HG03378 (cell line): ENCODE data around the gene MACROD2.

Experiments
- ATAC-seq: cut with Tn5 transposase; IDR thresholded peaks from one replicate; pipeline ENCODE4 v1.9.1; 2021; ENCODE audit warnings: mild to moderate bottlenecking, moderate library complexity; ENCODE audit not compliant: unreplicated experiment

Gene MACROD2

GRCh38 chr20:15618110-15618509 lies 1622.8 kb downstream of the MACROD2 start:
- no peak for ATAC-seq

- ATAC-seq, result no peak
These were observed 1623.6 kb downstream of the MACROD2 start for GRCh38 chr20:15618912-15619311.

DNA sequence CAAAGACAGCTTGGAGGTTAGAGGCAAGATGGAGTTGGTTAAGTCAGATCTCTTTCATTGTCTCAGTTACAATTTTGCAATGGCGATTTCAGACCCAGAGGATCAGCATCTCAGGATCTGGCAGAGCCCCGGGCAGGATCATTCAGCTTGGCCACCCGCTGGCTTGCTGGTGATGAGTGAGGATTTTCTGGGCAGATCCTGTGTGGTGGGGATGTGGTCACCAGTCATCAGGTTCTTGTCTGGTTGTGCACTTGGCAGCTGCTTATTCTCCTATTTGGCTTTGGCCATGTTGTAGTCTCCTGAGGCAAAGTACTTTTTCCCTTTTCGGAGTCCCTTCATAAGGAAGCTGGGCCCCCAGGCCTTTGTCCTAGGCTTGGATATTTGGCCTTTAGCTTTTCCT lies 1624.0 kb downstream of the MACROD2 start:
- ATAC-seq, result no peak

DNA sequence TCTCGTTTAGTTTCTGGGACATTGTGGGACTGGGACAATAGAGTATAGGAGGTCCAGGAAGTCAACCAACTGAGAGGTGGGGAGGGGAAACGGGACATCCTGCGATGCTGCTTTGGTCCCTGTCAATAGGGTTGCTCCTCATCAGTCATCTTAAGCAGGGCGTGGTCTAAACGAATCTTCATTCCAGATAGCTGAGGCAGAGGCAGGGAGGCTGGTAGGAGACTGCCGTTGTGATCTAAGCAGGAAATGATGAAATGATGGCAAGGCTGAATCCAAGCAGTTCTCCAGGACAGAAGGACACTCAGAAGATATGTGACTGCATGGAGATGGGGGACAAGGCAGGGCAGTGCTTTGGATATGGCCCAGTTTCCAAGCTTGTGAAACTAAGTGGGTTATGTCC lies 1624.5 kb downstream of the MACROD2 start:
- no peak for ATAC-seq

- ATAC-seq, result no peak
These were observed 1627.1 kb downstream of the MACROD2 start for GRCh38 chr20:15622368-15622767.

GRCh38 chr20:15623215-15623614 lies 1627.9 kb downstream of the MACROD2 start:
- no peak for ATAC-seq

DNA sequence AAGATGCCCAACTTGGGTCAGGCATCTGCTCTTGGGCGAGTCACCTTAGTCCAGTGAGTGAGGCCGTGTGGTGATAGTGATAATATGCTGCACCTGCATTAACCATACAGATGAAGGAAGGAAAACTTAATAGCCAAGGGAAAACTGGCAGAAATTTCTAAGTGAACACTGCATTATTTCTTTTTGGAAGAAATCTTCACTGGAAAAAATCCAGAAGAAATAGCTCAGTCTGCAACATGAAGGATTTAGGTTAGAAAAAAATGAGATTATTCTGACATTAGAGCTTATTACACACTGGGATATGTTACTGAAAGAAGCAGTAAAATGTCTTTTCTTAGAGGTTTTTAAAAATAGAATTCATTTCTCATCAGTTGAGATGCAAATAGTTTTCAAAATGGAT lies 1630.7 kb downstream of the MACROD2 start:
- ATAC-seq, result no peak

DNA sequence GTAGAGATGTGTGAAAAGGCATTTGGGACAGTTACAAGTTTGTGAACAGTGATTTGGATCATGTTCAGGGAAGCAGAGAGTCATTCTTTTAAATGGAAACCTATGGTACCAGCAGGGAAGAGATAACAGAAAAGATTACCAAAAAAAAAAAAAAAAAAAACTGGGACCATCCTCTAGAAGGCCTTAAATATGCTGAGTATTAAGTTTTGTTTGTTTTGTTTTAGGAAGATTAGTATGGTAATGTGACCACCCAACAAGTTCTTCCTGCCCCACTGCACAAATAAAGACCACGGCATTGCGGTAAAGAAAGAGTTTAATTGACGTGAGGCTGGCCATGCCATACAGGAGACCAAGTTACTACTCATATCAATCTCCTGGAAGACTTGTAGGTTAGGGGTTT lies 1631.8 kb downstream of the MACROD2 start:
- ATAC-seq, result no peak

DNA sequence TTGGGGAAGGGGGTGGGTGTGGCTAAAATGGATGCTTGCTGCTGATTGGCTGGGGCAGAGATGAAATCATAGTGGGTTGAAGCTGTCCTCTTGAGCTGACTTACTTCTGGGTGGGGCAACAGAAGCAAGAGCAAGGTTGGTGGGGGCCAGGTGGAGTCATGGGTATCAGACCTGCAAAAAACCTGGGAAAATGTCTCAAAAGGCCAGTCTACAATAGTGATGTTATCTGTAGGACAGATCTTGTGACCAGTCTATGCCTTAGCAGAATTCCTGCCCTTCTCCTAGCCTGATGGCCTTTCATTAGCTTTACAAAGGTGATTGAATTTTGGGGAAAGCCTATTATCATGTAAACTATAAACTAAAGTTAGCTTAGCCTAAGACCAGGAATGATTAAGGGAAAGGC lies 1632.2 kb downstream of the MACROD2 start:
- ATAC-seq, result no peak

- no peak for ATAC-seq
These were observed 1633.6 kb downstream of the MACROD2 start for GRCh38 chr20:15628851-15629353.

- ATAC-seq, result no peak
These were observed 1635.0 kb downstream of the MACROD2 start for GRCh38 chr20:15630360-15630759.

- ATAC-seq, result no peak
These were observed 1637.4 kb downstream of the MACROD2 start for GRCh38 chr20:15632680-15633079.

GRCh38 chr20:15634102-15634501 lies 1638.8 kb downstream of the MACROD2 start:
- ATAC-seq, result no peak

- no peak for ATAC-seq
These were observed 1642.2 kb downstream of the MACROD2 start for GRCh38 chr20:15637546-15637945.

GRCh38 chr20:15637950-15638754 lies 1642.8 kb downstream of the MACROD2 start:
- ATAC-seq, result no peak

- ATAC-seq, result no peak
These were observed 1643.5 kb downstream of the MACROD2 start for GRCh38 chr20:15638816-15639215.

DNA sequence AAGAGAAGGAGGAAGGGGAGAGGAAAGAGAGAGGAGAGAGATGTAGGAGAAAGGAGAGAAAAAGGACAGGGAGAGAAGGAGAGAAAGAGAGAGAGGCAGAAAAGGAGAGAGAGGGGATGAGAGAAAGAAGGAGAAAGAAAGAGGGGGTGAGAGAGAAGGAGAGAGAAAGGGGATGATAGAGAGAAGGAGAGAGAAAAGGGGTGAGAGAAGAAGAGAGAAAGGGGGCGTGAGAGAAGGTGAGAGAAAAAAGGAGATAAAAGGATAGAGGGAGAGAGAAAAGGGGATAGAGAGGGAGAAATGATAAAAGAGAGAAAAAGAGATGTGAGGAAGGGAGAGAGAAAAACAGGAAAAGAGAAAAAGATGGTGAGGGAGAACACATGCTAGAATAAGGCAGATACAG lies 1644.5 kb downstream of the MACROD2 start:
- ATAC-seq, result no peak

DNA sequence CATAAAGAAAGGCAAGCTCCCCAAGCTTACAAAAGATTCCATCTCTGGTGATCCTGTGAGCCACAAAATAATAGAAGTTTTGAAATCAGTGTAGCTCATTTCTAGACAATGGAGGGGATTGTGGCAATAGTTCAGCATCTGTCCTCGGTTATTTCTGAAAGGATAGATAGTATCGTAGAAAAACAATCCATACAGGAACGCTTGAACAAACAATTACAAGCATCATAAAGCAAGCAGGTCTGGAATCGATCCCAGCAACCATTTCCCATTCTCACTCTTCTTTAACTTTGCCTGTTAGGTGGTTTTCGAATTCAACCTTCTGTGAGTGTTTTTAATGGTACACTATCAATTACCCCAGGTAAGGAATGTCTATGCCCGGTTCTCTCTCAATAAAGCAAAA lies 1646.8 kb downstream of the MACROD2 start:
- ATAC-seq, result no peak

GRCh38 chr20:15642676-15643075 lies 1647.4 kb downstream of the MACROD2 start:
- no peak for ATAC-seq

DNA sequence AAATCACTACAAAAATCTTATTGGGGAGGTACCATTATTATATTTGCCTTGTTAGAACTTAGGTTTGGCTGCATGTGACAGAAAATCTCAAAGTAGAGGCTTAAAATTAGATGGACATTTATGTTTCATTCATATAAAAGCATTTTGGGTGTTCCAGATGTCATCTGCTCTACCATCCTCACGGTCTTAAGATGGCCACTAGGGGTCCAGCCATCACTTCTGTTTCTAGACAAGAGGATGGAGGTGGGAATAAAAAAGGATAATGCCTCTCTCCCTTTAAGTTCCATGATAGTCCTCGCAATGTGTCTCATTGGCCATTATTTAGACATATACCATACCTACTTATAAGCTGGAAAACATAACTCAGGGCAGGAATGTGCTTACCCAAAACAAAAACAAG lies 1648.4 kb downstream of the MACROD2 start:
- no peak for ATAC-seq

- ATAC-seq, result no peak
These were observed 1650.5 kb downstream of the MACROD2 start for GRCh38 chr20:15645816-15646215.

GRCh38 chr20:15653396-15654207 lies 1658.3 kb downstream of the MACROD2 start:
- ATAC-seq, result no peak
